Liver (tissue), 9 donors: Measurements from ENCODE around the gene RTN1. TPM values are rescaled to one million over a fixed set of nuclear protein-coding genes. Genes with fewer than 3 reads are reported as not detected.

ENCODE experiments used
- DNase-seq: peaks from one replicate; pipeline ENCODE4 v3.0.0-alpha.2; 2017; ENCODE audit warnings: low spot score
- H3K27ac ChIP-seq, 2 donors: one replicate each; pipeline ENCODE4 v1.7.0; 2013; ENCODE audit warnings: inconsistent platforms in 2 of 2, low read length in 2 of 2, control low read depth in 1 of 2, low read depth in 1 of 2, mild to moderate bottlenecking in 1 of 2
- H3K27me3 ChIP-seq, 4 donors: one replicate each; pipeline versions ENCODE4 v1.6.1 to v1.7.0; 2013; ENCODE audit warnings: low read length in 3 of 4, inconsistent platforms in 1 of 4, mild to moderate bottlenecking in 1 of 4, moderate library complexity in 1 of 4; ENCODE audit not compliant: control insufficient read depth in 4 of 4, insufficient read depth in 4 of 4
- H3K36me3 ChIP-seq, 4 donors: one replicate each; pipeline versions ENCODE4 v1.6.1 to v1.7.0; 2013; ENCODE audit warnings: low read length in 3 of 4, mild to moderate bottlenecking in 3 of 4, low read depth in 1 of 4, moderate library complexity in 1 of 4; ENCODE audit not compliant: control insufficient read depth in 4 of 4, insufficient read depth in 3 of 4
- H3K4me1 ChIP-seq, 4 donors: one replicate each; pipeline versions ENCODE4 v1.6.1 to v1.7.0; 2013; ENCODE audit warnings: low read length in 3 of 4, mild to moderate bottlenecking in 3 of 4, moderate library complexity in 1 of 4; ENCODE audit not compliant: control insufficient read depth in 4 of 4, insufficient read depth in 4 of 4
- H3K4me3 ChIP-seq, 3 donors: one replicate each; pipeline versions ENCODE4 v1.6.1 to v1.7.0; 2013; ENCODE audit warnings: low read length in 3 of 3, control low read depth in 1 of 3, low read depth in 1 of 3, mild to moderate bottlenecking in 1 of 3
- H3K9ac ChIP-seq, 2 donors: one replicate each; pipeline ENCODE4 v1.7.0; 2013; ENCODE audit warnings: low read length in 2 of 2, mild to moderate bottlenecking in 2 of 2, moderate library complexity in 2 of 2, control low read depth in 1 of 2, low read depth in 1 of 2
- H3K9me3 ChIP-seq, 4 donors: one replicate each; pipeline versions ENCODE4 v1.6.1 to v1.7.0; 2013; ENCODE audit warnings: low read length in 3 of 4; ENCODE audit not compliant: control insufficient read depth in 4 of 4
- ATF3 ChIP-seq: IDR thresholded peaks from 2 replicates; pipeline ENCODE4 v1.6.1; 2016; ENCODE audit warnings: antibody characterized with exemption
- EGR1 ChIP-seq, 2 donors: IDR thresholded peaks; 2 replicates each; pipeline ENCODE4 v1.6.1; 2016 to 2018; ENCODE audit warnings: antibody characterized with exemption in 2 of 2, low read depth in 2 of 2
- FOXA1 ChIP-seq: IDR thresholded peaks from 2 replicates; pipeline ENCODE4 v1.6.1; 2016; ENCODE audit warnings: antibody characterized with exemption
- FOXA2 ChIP-seq: IDR thresholded peaks from 2 replicates; pipeline ENCODE4 v1.6.1; 2016; ENCODE audit warnings: antibody characterized with exemption
- GABPA ChIP-seq, 2 donors: IDR thresholded peaks in 1 of 2; conservative IDR thresholded peaks in 1 of 2; 2 replicates each; pipeline ENCODE4 v1.6.1; 2016; ENCODE audit warnings: antibody characterized with exemption in 2 of 2, mild to moderate bottlenecking in 1 of 2, moderate library complexity in 1 of 2
- HNF4A ChIP-seq, 2 donors: conservative IDR thresholded peaks; 2 replicates each; pipeline ENCODE4 v1.6.1; 2016; ENCODE audit warnings: antibody characterized with exemption in 2 of 2, mild to moderate bottlenecking in 2 of 2
- HNF4G ChIP-seq: IDR thresholded peaks from 2 replicates; pipeline ENCODE4 v1.6.1; 2016; ENCODE audit warnings: antibody characterized with exemption
- JUND ChIP-seq, 2 donors: IDR thresholded peaks; 2 replicates each; pipeline ENCODE4 v1.6.1; 2016; ENCODE audit warnings: antibody characterized with exemption in 2 of 2
- MAX ChIP-seq: IDR thresholded peaks from 2 replicates; pipeline ENCODE4 v1.6.1; 2016; ENCODE audit warnings: antibody characterized with exemption
- NR2F2 ChIP-seq: IDR thresholded peaks from 2 replicates; pipeline ENCODE4 v1.6.1; 2016; ENCODE audit warnings: antibody characterized with exemption
- RAD21 ChIP-seq, 2 donors: IDR thresholded peaks; 2 replicates each; pipeline ENCODE4 v1.6.1; 2016; ENCODE audit warnings: antibody characterized with exemption in 2 of 2, mild to moderate bottlenecking in 2 of 2
- RXRA ChIP-seq, 2 donors: IDR thresholded peaks; 2 replicates each; pipeline ENCODE4 v1.6.1; 2017 to 2018; ENCODE audit warnings: antibody characterized with exemption in 2 of 2, mild to moderate bottlenecking in 1 of 2
- SP1 ChIP-seq: IDR thresholded peaks from 2 replicates; pipeline ENCODE4 v1.6.1; 2018; ENCODE audit warnings: antibody characterized with exemption, mild to moderate bottlenecking
- TAF1 ChIP-seq: conservative IDR thresholded peaks from 2 replicates; pipeline ENCODE4 v1.6.1; 2016; ENCODE audit warnings: antibody characterized with exemption, mild to moderate bottlenecking
- YY1 ChIP-seq: IDR thresholded peaks from 2 replicates; pipeline ENCODE4 v1.6.1; 2016; ENCODE audit warnings: antibody characterized with exemption, mild to moderate bottlenecking
- ZBTB33 ChIP-seq: IDR thresholded peaks from 2 replicates; pipeline ENCODE4 v1.6.1; 2016; ENCODE audit warnings: antibody characterized with exemption
- WGBS: extraction: QIAGEN DNeasy Blood & Tissue Kit; methylation state at CpG from one replicate; pipeline ENCODE4 v1.1.7; 2013; 5-methylcytosine and 5-hydroxymethylcytosine counted together
- polyA plus RNA-seq, 2 donors: library from polyadenylated mRNA; stranded (reverse) in 1 of 2; unstranded in 1 of 2; fragments of 200-250 nt in 1 of 2; fragments of >200 nt in 1 of 2; fragmentation: Nextera tagmentation in 1 of 2; extraction: Ambion mirVana in 1 of 2; gene quantifications; one replicate each; pipeline versions ENCODE4 v1.2.1 to v1.2.3, GENCODE V29; 2013 to 2015
- total RNA-seq, 2 donors: library from RNA; depleted of rRNA; stranded (reverse); fragments of >200 nt; gene quantifications; one replicate each; pipeline ENCODE4 v1.2.3, GENCODE V29; 2014
- TF ChIP-seq, protein P1 (sequence below): IDR thresholded peaks from 2 replicates; pipeline ENCODE4 v1.6.1; 2016; ENCODE audit warnings: antibody characterized with exemption, mild to moderate bottlenecking
- TF ChIP-seq, protein P2 (sequence below): fragments of 150-350 bp; IDR thresholded peaks from 2 replicates; pipeline ENCODE4 v1.5.1; 2017; ENCODE audit warnings: improper control_type of control experiment, low read depth, low read length; ENCODE audit not compliant: missing input control
- donor health status: healthy.
- donor health status: healthy.
- donor health status: healthy.
- donor health status: healthy.
- donor health status: healthy.

Gene RTN1
- total and polyA plus RNA-seq, 4 donors = 0.08 to 1.8 (median 0.37) TPM

DNA sequence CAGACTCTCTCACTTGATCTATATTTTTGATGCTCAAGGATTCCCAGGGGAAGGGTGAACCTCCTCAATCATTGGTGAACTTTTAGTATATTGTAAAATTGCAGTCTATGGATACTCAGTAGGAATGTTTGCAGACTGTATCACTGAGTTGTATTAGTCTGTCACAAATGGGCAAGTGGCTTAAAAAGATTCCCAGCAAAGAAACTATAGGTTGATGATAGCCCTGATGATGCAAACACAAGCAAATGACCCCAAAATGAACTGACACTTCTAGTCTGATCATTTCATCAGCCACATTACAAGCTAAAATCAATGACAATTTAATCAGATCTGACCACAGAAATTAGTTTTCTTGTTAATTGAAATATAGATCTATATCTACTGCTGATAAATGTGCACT is 59.5 kb downstream of the RTN1 start:
- H3K9ac ChIP-seq = no peak overlapping the region
- no peak overlapping the region for H3K4me3 ChIP-seq
- no peaks in the 10 kb centered on the region for H3K27me3 ChIP-seq
- H3K4me1 ChIP-seq = no peaks in the 10 kb centered on the region
- no peaks in the 10 kb centered on the region for H3K36me3 ChIP-seq
- H3K27ac ChIP-seq = no peak overlapping the region
- no peak for TF ChIP-seq MAX
- TF ChIP-seq, protein P1, sequence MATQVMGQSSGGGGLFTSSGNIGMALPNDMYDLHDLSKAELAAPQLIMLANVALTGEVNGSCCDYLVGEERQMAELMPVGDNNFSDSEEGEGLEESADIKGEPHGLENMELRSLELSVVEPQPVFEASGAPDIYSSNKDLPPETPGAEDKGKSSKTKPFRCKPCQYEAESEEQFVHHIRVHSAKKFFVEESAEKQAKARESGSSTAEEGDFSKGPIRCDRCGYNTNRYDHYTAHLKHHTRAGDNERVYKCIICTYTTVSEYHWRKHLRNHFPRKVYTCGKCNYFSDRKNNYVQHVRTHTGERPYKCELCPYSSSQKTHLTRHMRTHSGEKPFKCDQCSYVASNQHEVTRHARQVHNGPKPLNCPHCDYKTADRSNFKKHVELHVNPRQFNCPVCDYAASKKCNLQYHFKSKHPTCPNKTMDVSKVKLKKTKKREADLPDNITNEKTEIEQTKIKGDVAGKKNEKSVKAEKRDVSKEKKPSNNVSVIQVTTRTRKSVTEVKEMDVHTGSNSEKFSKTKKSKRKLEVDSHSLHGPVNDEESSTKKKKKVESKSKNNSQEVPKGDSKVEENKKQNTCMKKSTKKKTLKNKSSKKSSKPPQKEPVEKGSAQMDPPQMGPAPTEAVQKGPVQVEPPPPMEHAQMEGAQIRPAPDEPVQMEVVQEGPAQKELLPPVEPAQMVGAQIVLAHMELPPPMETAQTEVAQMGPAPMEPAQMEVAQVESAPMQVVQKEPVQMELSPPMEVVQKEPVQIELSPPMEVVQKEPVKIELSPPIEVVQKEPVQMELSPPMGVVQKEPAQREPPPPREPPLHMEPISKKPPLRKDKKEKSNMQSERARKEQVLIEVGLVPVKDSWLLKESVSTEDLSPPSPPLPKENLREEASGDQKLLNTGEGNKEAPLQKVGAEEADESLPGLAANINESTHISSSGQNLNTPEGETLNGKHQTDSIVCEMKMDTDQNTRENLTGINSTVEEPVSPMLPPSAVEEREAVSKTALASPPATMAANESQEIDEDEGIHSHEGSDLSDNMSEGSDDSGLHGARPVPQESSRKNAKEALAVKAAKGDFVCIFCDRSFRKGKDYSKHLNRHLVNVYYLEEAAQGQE = no peak
- TF ChIP-seq YY1 = no peak
- TF ChIP-seq FOXA2 = no peak
- no peak for TF ChIP-seq SP1
- TF ChIP-seq TAF1 = no peak
- no peak for TF ChIP-seq ZBTB33
- H3K9me3 ChIP-seq = no peaks in the 10 kb centered on the region
- no peak for DNase-seq

GRCh38 chr14:59803052-59803540 is 67.5 kb downstream of the RTN1 start:
- H3K27ac ChIP-seq = no peak overlapping the region
- H3K27me3 ChIP-seq = no peaks in the 10 kb centered on the region
- no peak for DNase-seq
- no peaks in the 10 kb centered on the region for H3K9me3 ChIP-seq
- WGBS = 89% methylated on average over 7 of the region's 7 CpGs
- TF ChIP-seq YY1 (no peak), HNF4A (conservative IDR thresholded peaks at IDR 0.05) (no peak), EGR1 (IDR thresholded peaks at IDR 0.05; ENCODE audit: low read depth in 2 of 2) (no peak), NR2F2 (no peak), RXRA (IDR thresholded peaks at IDR 0.05) (no peak), ZBTB33 (no peak), GABPA (IDR thresholded peaks at IDR 0.05 in 1 of 2, conservative IDR thresholded peaks at IDR 0.05 in 1 of 2) (no peak), MAX (no peak), SP1 (no peak), ATF3 (no peak), HNF4G (no peak), FOXA2 (no peak), JUND (IDR thresholded peaks at IDR 0.05) (no peak), RAD21 (IDR thresholded peaks at IDR 0.05) (no peak), TAF1 (no peak), FOXA1 (no peak)
- TF ChIP-seq, protein P2, sequence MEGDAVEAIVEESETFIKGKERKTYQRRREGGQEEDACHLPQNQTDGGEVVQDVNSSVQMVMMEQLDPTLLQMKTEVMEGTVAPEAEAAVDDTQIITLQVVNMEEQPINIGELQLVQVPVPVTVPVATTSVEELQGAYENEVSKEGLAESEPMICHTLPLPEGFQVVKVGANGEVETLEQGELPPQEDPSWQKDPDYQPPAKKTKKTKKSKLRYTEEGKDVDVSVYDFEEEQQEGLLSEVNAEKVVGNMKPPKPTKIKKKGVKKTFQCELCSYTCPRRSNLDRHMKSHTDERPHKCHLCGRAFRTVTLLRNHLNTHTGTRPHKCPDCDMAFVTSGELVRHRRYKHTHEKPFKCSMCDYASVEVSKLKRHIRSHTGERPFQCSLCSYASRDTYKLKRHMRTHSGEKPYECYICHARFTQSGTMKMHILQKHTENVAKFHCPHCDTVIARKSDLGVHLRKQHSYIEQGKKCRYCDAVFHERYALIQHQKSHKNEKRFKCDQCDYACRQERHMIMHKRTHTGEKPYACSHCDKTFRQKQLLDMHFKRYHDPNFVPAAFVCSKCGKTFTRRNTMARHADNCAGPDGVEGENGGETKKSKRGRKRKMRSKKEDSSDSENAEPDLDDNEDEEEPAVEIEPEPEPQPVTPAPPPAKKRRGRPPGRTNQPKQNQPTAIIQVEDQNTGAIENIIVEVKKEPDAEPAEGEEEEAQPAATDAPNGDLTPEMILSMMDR = no peak
- TF ChIP-seq, protein P1 = no peak
- H3K9ac ChIP-seq = no peak overlapping the region
- H3K4me1 ChIP-seq = no peaks in the 10 kb centered on the region
- no peak overlapping the region for H3K4me3 ChIP-seq
- no peaks in the 10 kb centered on the region for H3K36me3 ChIP-seq
